ENCODE measurements around the gene RASGRP3.

DNA sequence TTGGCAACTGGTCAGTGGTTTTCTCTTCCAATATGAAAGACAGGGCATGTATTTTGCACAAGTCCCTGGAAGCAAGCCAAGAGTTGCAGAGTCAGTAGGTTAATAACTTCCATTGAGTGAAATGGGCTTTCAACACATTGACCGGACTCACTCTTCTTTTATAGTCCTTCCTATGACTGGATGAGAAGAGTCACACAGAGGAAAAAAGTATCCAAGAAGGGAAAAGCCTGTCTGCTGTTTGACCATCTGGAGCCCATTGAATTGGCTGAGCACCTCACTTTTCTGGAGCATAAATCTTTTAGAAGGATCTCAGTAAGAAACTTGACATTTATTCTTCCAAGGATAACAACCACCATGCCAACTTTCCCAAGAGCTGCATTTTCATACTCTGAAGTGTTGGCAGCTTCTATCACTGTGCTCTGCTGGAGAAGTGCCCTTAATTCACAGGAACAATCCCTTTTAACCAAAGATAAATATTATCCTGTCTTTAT lies 45.4 kb downstream of the RASGRP3 start:
- TF ChIP-seq, protein P1, sequence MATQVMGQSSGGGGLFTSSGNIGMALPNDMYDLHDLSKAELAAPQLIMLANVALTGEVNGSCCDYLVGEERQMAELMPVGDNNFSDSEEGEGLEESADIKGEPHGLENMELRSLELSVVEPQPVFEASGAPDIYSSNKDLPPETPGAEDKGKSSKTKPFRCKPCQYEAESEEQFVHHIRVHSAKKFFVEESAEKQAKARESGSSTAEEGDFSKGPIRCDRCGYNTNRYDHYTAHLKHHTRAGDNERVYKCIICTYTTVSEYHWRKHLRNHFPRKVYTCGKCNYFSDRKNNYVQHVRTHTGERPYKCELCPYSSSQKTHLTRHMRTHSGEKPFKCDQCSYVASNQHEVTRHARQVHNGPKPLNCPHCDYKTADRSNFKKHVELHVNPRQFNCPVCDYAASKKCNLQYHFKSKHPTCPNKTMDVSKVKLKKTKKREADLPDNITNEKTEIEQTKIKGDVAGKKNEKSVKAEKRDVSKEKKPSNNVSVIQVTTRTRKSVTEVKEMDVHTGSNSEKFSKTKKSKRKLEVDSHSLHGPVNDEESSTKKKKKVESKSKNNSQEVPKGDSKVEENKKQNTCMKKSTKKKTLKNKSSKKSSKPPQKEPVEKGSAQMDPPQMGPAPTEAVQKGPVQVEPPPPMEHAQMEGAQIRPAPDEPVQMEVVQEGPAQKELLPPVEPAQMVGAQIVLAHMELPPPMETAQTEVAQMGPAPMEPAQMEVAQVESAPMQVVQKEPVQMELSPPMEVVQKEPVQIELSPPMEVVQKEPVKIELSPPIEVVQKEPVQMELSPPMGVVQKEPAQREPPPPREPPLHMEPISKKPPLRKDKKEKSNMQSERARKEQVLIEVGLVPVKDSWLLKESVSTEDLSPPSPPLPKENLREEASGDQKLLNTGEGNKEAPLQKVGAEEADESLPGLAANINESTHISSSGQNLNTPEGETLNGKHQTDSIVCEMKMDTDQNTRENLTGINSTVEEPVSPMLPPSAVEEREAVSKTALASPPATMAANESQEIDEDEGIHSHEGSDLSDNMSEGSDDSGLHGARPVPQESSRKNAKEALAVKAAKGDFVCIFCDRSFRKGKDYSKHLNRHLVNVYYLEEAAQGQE (IDR thresholded peaks at IDR 0.05; ENCODE audit: low read depth, low read length), result no peak
- TF ChIP-seq TAF1 (IDR thresholded peaks at IDR 0.05; ENCODE audit: borderline replicate concordance, low read depth, low read length) (no peak), SMC3 (IDR thresholded peaks at IDR 0.05; ENCODE audit: low read depth, low read length) (no peak), YY1 (IDR thresholded peaks at IDR 0.05; ENCODE audit: low read depth) (no peak), MXI1 (IDR thresholded peaks at IDR 0.05; ENCODE audit: low read depth, low read length) (no peak), RAD21 (IDR thresholded peaks at IDR 0.05; ENCODE audit: low read length) (no peak), RFX5 (IDR thresholded peaks at IDR 0.05; ENCODE audit: low read length) (no peak), NRF1 (IDR thresholded peaks at IDR 0.05; ENCODE audit: low read depth, low read length) (no peak), JUND (IDR thresholded peaks at IDR 0.05) (peak; percentile 24; the same call in 1 of the 2 replicates), POLR2AphosphoS5 (IDR thresholded peaks at IDR 0.05; ENCODE audit: low read depth, low read length) (no peak)
- TF ChIP-seq, protein P2, sequence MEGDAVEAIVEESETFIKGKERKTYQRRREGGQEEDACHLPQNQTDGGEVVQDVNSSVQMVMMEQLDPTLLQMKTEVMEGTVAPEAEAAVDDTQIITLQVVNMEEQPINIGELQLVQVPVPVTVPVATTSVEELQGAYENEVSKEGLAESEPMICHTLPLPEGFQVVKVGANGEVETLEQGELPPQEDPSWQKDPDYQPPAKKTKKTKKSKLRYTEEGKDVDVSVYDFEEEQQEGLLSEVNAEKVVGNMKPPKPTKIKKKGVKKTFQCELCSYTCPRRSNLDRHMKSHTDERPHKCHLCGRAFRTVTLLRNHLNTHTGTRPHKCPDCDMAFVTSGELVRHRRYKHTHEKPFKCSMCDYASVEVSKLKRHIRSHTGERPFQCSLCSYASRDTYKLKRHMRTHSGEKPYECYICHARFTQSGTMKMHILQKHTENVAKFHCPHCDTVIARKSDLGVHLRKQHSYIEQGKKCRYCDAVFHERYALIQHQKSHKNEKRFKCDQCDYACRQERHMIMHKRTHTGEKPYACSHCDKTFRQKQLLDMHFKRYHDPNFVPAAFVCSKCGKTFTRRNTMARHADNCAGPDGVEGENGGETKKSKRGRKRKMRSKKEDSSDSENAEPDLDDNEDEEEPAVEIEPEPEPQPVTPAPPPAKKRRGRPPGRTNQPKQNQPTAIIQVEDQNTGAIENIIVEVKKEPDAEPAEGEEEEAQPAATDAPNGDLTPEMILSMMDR (IDR thresholded peaks at IDR 0.05), result no peak

Measured in SK-N-SH (cell line).